Ovary (tissue), 3 donors: Measurements from ENCODE around the gene SURF4.

Source experiments
- EP300 ChIP-seq: sonication (generic); formaldehyde crosslinking; IDR thresholded peaks from one replicate; pipeline ENCODE4 v1.6.1; 2017; ENCODE audit warnings: antibody characterized with exemption
- POLR2A ChIP-seq: fragments of 450-650 bp; IDR thresholded peaks from one replicate; pipeline ENCODE4 v1.6.1; 2017; ENCODE audit warnings: antibody characterized with exemption, mild to moderate bottlenecking, moderate library complexity
- TF ChIP-seq, protein P1 (sequence below), 3 donors: fragments of 450-650 bp in 2 of 3; fragments of 200-600 bp in 1 of 3; IDR thresholded peaks; one replicate each; pipeline versions ENCODE4 v1.5.1 to v1.8.0; 2016 to 2022; ENCODE audit warnings: antibody characterized with exemption in 3 of 3, mild to moderate bottlenecking in 1 of 3
- donor health status: DM: no; HTN: no; CAD: no.

DNA sequence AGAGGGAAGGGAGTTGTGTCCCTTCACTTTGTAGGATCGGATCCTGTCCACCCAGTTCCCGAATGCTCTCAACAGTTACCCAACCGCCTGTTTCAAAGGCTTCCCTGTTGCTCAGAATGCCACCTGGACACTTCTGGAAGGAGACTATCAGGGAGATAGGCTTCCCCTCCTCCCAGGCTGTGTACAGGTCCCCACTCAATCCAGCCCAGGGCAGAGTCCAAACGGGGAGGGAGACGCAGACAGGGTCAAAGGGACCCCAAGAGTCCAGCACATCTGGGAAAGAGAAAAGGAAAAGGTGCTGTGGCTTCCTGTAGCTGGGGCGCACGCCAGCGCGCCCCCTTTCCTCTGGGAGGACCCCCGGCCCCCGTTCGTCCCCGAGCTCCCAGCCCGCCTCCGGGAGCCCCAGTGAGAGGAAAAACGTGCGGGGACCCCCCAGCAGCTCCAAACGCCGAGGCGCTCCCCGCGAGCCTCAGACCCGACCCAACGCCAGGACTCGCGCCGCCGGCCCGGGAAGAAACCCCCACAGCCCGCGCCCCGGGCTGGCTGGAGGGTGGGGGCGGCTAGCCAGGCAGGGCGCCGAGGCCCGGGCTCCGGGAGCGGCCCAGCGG is 640 bp downstream of the SURF4 start:
- TF ChIP-seq, protein P1, sequence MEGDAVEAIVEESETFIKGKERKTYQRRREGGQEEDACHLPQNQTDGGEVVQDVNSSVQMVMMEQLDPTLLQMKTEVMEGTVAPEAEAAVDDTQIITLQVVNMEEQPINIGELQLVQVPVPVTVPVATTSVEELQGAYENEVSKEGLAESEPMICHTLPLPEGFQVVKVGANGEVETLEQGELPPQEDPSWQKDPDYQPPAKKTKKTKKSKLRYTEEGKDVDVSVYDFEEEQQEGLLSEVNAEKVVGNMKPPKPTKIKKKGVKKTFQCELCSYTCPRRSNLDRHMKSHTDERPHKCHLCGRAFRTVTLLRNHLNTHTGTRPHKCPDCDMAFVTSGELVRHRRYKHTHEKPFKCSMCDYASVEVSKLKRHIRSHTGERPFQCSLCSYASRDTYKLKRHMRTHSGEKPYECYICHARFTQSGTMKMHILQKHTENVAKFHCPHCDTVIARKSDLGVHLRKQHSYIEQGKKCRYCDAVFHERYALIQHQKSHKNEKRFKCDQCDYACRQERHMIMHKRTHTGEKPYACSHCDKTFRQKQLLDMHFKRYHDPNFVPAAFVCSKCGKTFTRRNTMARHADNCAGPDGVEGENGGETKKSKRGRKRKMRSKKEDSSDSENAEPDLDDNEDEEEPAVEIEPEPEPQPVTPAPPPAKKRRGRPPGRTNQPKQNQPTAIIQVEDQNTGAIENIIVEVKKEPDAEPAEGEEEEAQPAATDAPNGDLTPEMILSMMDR (IDR thresholded peaks at IDR 0.05): no peak
- TF ChIP-seq EP300 (no peak), POLR2A (no peak)
